HG03066 (cell line): Measurements from ENCODE around the gene TCF7L1.

ENCODE experiments used
- ATAC-seq: cut with Tn5 transposase; IDR thresholded peaks from one replicate; pipeline ENCODE4 v1.9.1; 2021; ENCODE audit warnings: low read depth; ENCODE audit not compliant: unreplicated experiment

The TCF7L1 gene

DNA sequence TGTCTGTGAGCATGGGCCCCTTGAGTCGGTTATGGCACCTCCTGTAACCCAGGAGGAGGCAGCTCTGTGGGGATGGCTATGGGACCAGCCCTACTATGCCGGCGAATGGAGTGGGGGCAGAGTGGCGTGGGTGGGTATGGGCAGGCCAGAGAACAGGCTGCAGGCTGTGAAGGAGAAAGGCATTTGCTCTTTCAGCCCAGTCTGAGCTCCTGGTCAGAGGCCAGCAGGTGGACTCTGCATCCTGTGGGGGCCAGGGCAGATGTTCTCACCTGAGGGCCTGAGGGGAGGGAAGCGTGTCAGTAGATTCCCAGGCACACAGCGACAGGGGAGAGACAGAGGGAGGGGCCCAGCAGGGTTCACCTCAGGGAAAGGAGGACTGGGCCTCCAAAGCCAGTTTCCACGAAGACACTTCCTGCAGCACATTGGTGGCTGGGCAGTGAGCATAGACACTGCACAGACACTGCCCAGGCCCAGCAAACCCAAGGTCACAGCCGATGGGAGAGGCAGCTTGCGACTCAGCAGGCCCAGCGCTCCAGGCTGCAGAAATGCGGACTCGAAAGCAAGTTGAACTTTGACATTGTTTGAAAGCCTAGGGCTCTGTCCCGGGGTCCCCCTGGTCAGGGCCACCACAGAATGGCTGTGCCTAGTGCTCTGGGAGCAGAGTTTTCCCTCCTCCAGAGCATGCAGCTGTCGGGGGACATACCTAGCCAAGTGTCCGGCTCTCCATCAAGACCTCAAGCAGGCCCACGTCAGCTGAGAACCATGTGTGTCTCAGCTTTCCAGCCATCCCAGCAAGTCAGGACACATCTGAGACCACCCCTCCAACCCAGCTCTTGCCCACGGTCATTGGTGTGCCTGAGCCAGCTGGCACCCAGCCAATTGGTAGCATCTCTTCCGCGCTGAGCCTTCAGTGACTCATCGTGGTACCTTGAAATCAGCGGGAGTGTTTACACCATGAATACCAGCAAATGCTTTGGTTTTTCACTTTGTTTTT, 140.8 kb downstream of the TCF7L1 start:
- no peak for ATAC-seq

DNA sequence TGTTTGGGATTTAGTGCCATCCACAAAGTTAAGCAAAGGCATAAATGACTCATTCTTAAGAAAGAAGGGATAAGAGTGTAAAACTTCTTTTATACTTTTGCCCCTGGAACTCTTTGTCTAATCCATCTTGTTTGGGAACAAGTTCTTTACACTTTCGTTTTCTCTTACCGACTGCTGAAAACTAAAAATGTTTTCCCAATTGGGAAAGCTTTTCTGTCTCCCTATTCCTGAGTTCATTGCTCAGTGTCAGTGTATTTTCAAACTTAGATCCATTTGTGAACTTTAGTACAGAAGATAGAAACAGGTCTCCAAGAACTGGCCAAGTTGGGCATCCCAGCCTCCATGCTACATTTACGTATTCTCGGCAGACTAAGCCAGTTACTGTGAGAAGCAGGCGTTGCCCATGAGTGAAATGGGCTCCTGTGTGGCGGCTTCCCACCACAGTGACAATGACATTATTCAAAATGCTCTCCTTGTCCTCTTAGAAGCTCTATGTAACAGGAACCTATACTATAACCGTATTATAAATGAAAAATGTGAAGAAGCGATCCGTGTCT, 142.9 kb downstream of the TCF7L1 start:
- no peak for ATAC-seq

DNA sequence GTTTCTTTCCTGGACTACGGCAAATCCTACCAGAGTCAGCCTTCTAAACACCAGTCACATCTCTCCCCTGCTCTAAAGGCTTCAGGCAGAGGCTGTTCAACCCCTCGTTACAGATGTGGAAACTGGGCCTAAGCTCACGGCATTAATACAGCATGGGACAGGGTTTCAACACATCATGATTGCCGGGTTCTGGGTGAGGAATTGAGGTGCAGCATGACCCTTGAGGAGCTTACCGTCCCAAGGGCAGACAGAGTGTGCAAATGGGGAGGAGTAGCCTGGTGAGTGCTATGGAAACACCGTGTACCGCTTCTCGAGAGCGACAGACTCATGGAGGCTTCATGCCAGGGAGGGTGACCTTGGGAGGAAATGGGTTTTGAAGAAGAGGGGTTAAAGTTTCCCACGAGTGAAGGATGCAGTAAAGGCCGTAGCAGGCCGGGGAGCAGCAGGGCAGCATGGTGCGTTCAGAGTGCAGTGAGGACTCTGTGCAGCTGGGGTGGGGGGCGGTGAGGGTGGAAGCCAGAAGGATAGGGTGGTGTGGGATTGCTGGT, 143.5 kb downstream of the TCF7L1 start:
- ATAC-seq, result no peak

DNA sequence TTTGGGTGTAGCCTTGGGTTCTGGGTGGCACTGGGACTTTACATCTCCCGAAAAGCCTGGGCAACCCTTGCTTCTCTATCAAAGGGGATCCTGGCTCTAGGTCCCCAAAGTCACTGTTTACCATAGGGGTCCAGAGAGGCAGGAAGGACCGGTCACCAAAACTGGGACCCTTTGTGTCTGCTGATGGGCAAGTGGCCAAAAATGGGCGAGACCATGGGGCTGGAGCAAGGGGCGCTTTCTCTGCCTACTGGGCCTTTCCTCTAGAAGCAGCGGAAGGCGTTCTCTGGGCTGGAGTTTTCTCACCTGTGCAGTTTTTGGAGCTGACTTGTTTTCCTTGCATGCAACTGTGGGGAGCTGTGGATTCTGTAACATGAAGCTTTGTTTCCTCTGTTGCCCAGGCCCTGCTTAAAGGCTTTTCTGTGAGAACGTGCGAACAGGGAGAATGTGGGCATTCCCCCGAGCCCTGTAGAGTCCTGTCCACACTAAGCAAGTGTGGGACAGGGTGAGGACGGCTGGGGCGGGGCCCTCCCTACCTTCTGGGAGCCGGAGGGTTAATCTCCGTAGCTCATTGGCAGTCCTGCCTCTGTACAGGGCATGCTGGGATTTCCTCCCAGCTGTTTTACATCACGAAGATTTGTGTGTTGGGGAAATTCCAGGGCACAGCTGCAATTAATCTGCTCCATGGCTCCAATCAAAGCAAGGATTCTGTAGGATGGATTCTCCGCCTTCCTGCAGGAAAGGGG, 144.4 kb downstream of the TCF7L1 start:
- ATAC-seq, result no peak

DNA sequence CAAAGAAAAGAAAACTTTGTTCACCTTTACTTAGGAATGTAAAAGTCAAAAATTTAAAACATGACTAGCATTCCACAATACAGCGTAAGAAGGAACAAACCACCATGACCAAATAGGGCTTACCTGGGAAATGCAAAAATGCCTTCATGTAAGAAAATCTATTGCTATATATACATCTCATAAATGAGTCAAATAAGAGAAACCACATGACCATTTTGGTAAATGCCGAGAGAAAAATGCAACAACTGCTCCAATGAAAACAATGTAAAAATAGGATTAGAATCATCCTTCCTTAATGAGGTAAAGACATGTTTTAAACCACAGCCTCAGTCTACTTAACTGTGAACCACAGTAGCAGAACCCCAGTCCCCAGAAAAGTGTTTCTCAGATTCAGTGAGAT, 145.2 kb downstream of the TCF7L1 start:
- ATAC-seq, result no peak

DNA sequence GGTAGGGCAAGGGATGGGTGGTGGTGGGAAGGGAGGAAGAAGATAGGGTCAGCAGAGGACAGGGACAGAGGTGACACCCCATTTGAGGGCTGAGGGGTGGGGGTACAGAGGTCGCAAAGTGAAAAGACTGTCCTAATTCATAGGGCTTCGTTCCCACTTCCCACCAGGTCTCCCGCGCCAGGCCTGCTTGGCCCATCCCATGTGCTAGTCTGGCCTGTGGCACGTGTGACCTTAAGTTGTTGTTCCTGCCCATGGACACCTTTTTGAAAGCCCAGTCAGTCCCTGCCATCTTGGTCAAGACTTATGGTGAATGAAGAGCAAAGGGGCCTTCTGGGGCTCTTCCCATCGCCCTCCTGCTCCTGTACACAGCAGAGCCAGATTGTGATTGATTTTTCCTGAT, 148.4 kb downstream of the TCF7L1 start:
- no peak for ATAC-seq

DNA sequence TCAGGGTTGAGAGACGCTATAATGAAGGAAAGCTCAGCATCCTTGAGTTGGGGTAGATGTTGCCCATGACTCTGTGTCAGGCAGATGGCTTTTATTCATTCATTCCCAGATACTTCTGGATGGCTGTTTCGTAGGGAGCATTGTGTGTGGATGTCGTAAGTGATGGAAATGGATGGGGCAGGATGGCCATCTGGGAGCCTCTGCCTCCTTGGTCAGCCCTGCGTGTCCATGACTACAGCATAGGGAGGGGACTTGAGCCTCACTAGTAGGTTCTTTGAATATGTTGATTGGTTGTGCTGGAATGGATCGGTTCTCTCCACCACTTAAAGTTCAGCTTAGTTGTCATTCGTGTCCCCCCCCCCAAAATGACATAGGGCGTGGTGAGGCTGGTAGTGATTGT, 149.7 kb downstream of the TCF7L1 start:
- no peak for ATAC-seq

DNA sequence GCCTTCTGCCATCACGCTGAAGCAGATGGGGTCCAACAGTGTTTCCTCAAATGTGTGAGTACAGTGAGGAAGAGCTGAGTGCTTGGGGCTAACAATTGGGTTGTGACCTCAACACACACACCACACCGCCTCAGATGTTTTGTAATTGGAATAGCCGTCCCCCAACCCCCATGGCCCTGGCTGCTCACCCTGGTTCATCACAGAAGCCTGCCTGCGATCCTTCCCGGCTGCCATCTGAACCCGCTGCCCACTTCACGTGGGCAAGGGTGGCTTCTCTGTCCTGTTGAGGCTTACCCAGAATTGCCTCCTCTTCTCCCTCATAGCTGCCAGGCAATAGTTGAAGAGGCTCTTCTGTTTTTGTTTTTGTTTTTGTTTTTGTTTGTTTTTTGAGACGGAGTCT, 150.4 kb downstream of the TCF7L1 start:
- no peak for ATAC-seq

DNA sequence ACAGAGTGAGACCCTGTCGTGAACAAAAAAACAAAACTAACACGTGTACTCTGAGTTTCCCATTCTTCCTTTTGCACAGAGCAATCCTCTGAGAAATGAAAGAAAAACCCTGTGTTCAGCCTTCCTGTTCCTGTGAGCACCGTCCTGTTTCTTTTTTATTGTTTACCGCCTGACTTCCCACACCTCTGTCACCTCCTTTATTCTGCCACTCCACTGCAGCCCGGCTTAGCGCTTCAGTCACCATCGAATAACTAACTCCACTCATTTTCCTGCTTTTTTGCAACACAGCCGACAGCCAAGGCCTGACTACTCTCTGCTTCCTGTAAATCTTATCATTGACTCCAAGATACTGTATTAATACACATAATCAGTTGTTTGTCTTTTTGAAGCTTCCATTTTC, 153.7 kb downstream of the TCF7L1 start:
- ATAC-seq, result no peak

DNA sequence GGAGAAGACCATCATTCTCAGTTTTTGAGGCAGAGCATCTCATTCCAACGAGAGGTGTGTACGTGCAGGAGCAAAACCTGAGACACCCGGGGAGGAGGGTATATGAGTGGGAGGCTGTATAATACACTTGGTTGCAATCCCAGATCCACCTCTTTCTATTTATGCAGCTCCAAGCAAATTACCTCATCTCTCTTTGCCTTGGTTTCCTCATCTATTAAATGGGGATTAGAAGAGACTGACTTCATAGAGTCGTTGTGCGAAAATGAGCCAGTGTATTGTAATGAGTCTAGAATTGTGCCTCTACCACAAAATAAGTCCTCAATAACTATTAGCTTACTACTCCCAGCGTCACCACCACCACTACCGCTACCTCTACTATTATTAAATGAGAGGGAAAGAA, 154.5 kb downstream of the TCF7L1 start:
- no peak for ATAC-seq

DNA sequence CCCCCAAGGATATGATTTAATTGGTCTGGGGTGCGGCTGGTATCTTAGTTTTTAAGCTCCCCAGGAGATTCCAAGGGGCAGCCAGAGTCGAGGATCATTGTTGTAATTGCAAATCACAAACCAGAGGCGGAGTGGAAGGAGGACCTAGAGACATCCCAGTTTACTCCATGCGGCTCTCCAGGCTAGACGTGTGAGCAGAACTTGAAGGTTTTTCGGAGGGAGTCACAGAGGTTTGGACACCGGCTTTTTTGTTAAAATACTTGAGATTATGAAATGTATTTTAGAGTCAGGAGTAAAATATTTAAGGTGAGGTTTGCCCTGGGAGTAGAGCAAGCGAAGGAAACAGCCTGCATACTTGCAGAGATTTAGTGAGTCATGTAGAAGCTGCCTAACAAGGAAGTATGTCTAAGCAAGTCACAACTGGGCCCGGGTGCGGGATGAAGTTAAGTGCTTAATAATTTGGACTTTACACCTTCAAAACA, 155.1 kb downstream of the TCF7L1 start:
- no peak for ATAC-seq

DNA sequence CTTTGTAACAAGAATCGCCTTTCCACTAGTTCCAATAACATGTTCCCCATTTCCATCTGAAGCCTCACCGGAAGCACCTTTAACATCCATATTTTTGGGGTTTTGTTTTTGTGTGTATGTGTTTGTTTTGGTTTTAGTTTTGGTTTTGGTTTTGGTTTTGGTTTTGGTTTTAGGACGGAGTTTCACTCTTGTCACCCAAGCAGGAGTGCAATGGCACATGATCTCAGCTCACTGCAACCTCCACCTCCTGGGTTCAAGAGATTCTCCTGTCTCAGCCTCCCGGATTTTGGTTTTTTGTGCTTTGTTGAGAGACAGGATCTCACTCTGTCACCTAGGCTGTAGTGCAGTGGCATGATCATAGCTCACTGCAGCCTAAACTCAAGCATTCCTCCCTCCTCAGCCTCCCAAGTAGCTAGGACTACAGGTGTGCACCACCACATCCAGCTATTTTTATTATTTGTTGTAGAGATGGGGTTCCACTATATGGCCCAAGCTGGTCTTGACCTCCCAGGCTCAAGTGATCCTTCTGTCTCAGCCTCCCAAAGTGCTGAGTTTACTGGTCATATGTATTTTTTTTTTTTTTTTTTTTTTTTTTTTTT, 158.3 kb downstream of the TCF7L1 start:
- ATAC-seq, result no peak

DNA sequence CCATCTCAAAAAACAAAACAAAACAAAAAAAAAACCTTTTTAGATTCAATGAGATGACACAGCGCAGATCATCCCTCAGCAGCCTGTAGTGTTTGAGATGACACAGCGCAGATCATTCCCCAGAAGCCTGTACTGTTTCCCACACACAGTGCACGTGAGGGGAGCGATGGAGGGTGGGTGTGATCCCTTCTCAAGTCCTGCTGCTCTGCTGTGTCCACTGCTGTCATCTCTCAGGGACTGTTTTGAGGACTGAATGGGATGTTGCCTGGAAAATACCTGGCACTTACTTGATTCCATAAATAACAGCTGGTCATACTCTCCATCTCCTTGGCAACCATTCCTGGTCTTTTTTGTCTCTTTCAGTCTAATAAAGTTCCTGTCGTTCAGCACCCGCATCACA, 168.9 kb downstream of the TCF7L1 start:
- ATAC-seq, result no peak

DNA sequence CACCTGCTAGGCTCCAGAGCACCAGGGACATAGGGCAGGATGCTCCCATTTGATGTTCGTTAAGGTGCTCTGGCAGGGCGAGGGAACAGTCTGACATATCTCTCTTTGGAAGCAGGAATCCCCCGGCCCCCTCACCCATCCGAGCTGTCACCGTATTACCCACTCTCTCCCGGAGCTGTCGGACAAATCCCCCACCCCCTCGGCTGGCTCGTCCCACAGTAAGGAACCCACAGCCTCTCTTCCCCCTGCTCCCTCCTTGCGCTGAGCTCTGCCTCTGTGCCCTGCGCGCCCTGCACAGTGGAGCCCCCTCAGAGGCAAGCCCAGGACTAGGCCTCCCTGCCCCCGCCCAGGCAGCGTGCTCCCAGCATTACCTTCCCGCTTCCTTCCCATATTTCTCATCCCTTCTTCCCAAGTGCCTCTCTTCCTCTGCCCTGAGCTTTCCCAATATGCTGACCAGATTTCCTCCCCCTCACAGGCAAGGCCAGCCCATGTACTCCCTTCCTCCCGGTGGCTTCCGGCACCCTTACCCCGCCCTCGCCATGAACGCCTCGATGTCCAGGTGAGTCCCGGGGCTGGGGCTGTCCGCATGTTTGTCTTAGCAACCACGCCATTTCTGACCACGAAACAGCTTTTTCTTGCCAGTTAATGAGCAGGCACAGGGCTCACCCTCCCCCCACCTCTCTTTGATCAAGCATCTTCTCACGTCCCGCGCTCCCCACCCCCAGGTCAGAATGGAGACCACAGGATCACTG, 170.8 kb downstream of the TCF7L1 start:
- no peak for ATAC-seq

DNA sequence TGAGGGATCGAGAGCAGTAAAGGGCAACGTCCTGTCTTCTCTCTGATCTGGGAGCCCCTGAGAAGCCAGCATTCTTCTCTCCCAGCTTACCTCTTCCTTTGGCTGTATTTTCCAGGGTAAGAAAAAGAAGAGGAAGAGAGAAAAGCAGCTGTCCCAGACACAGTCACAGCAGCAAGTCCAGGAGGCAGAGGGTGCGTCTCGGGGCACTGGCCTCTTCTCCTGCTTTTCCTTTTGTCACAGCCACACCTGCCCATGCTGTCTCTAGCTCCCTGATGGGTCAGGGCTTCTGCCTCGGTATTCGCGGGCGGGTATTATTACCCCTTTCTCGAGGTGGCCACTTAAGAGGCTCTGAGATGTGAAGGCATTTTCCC, 174.3 kb downstream of the TCF7L1 start:
- ATAC-seq, result no peak

DNA sequence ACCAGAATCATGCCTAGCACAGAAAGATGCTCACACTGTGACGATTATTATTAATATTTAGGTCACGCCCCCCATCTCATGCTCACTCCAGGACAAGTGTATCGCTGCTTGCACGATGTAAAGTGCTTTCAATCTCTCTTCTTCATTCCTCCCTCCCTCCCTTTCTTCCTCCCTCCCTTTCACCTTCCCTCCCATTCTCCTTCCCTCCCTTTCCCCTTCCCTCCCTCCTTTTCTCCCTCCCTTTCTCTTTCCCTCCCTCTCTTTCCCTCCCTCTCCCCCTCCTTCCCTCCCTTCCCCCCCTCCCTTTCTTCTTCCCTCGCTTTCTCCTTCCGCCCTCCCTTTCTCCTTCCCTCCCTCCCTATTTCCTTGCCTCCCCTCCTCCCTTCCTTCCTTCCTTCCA, 175.0 kb downstream of the TCF7L1 start:
- no peak for ATAC-seq

DNA sequence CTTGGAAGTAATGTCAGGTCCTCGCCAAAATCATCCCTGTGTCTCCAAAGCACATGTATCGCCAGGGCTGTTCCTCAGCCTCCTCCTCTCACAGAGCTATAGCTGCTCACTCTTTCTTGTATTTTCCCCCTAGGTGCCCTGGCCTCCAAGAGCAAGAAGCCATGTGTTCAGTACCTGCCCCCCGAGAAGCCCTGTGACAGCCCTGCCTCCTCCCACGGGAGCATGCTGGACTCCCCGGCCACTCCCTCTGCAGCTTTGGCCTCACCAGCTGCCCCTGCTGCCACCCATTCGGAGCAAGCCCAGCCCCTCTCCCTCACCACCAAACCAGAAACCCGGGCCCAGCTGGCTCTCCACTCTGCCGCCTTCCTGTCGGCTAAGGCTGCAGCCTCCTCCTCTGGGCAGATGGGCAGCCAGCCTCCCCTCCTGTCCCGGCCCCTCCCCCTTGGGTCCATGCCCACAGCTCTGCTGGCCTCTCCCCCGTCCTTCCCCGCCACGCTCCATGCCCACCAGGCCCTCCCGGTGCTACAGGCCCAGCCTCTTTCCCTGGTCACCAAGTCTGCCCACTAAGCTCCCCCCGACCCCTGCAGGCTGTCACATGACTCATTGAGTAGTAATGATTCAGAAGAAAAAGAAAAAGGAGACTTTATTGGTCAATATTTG, 175.8 kb downstream of the TCF7L1 start:
- no peak for ATAC-seq

DNA sequence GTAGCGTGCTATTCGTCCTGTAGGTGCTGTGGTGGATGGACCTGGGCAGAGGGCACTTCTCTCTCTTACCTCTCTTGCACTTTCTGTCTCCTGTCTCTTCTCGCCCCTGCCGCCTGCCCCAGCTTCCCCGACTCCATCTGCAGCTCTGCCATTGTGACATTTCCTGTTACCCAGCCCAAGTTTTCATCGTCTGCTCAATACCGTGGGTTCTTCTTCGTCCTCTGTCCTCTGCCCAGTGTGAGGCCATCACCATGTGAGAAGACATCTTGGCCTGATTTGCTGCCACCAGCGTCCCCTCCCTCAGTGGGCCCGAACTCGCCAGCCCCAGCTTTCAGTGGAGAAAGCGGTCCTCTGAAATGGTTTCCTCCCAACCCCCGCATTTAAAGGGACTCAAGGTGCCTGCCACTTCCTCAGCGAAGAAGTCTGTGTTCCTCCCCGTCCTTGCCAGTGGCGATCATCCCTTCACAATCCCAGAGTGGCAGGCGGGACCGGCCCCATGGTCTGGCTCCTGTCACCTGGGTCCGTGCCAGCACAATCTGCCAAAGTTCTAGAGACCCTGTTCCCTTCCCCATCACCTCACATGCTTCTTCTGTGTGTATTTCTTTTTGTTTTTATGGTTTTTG, 176.6 kb downstream of the TCF7L1 start:
- no peak for ATAC-seq

DNA sequence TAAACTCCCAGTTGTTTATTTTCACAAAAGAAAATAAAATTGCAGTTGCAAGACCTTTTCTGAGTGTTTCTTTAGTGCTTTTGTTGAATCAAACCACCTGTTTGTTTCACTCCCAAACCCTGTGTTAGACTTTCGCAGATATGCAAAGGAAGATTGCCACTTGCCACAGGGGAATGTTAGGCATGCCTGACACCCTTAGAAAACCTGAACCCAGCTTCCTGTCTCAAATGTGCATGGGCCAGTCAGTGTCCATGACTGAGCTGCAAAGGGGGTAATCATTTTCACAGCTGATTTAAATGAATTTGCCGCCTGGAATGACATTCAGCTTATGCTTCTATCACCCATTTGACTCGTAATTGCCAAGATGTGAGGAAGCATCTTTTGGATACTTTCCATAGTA, 177.1 kb downstream of the TCF7L1 start:
- ATAC-seq, result no peak
